Stomach (tissue), 9 donors: ENCODE data around the gene SH3BGR. TPM values are rescaled to one million over a fixed set of nuclear protein-coding genes. Genes with fewer than 3 reads are reported as not detected.

Experiments
- DNase-seq, 2 donors: peaks; one replicate each; pipeline versions ENCODE4 v3.0.0 to v3.0.0-alpha.2; 2013 to 2019
- H3K27ac ChIP-seq, 5 donors: fragments of 200-600 bp in 4 of 5; sonication (generic) in 4 of 5; one replicate each; pipeline ENCODE4 v1.5.1; 2013 to 2019; ENCODE audit warnings: mild to moderate bottlenecking in 1 of 5, moderate library complexity in 1 of 5
- H3K27me3 ChIP-seq, 3 donors: fragments of 200-600 bp; sonication (generic); one replicate each; pipeline ENCODE4 v1.5.1; 2017 to 2019; ENCODE audit warnings: mixed run types in 1 of 3
- H3K36me3 ChIP-seq, 4 donors: fragments of 200-600 bp; sonication (generic); 1 replicate in 3 of 4; 2 replicates in 1 of 4; pipeline ENCODE4 v1.5.1; 2016 to 2019
- H3K4me1 ChIP-seq, 4 donors: fragments of 200-600 bp; sonication (generic); one replicate each; pipeline ENCODE4 v1.5.1; 2016 to 2019
- H3K4me3 ChIP-seq, 4 donors: fragments of 200-600 bp; sonication (generic) in 3 of 4; one replicate each; pipeline ENCODE4 v1.5.1; 2016 to 2019; ENCODE audit warnings: mild to moderate bottlenecking in 1 of 4
- H3K9me3 ChIP-seq, 4 donors: fragments of 200-600 bp; sonication (generic); one replicate each; pipeline ENCODE4 v1.5.1; 2016 to 2019
- EP300 ChIP-seq: sonication (generic); formaldehyde crosslinking; IDR thresholded peaks from one replicate; pipeline ENCODE4 v1.6.1; 2017; ENCODE audit warnings: antibody characterized with exemption
- POLR2A ChIP-seq, 4 donors: fragments of 450-650 bp; IDR thresholded peaks; one replicate each; pipeline ENCODE4 v1.6.1; 2016; ENCODE audit warnings: antibody characterized with exemption in 4 of 4, control low read depth in 2 of 4, mild to moderate bottlenecking in 1 of 4, moderate library complexity in 1 of 4
- POLR2AphosphoS5 ChIP-seq, 3 donors: sonication (generic); formaldehyde crosslinking; IDR thresholded peaks; one replicate each; pipeline ENCODE4 v1.6.1; 2016; ENCODE audit warnings: antibody characterized with exemption in 3 of 3
- WGBS, 5 donors: extraction: QIAGEN DNeasy Blood & Tissue Kit in 3 of 5; methylation state at CpG; one replicate each; pipeline versions ENCODE4 v1.1.5 to v1.1.7; 2013 to 2018; 5-methylcytosine and 5-hydroxymethylcytosine counted together
- intact Hi-C: fragments of 100-400 bp; cut with DNase I; formaldehyde crosslinking; loops from one replicate; pipeline ENCODE4 v1.15.1; 2023; ENCODE audit warnings: low total_unique reads
- polyA plus RNA-seq, 3 donors: library from polyadenylated mRNA; stranded (reverse); fragments of 200-250 nt; gene quantifications; one replicate each; pipeline ENCODE4 v1.2.3, GENCODE V29; 2013
- total RNA-seq, 5 donors: library from RNA; depleted of rRNA; stranded (reverse); fragments of >200 nt; gene quantifications; one replicate each; pipeline versions ENCODE4 v1.1.0 to v1.2.3, GENCODE V29; 2014 to 2016
- TF ChIP-seq, protein P1 (sequence below), 7 experiments: fragments of 450-650 bp in 4 of 7; fragments of 200-600 bp in 3 of 7; sonication (generic) in 3 of 7; IDR thresholded peaks; one replicate each; pipeline ENCODE4 v1.5.1; 2016 to 2019; ENCODE audit warnings: antibody characterized with exemption in 7 of 7, control low read depth in 2 of 7, mild to moderate bottlenecking in 1 of 7
- donor health status: healthy with polysubstance abuse.
- donor health status: Bipolar disorder and iron deficiency.
- donor health status: healthy.

SH3BGR gene
- total and polyA plus RNA-seq, 8 donors, result 0.87 to 295 (median 7.9) TPM; not detected in 1

GRCh38 chr21:39499156-39499555 lies 47.4 kb downstream of the SH3BGR start:
- intact Hi-C loops, result no loop called here
- 80 to 94% (median 87%) methylated on average over 1 of the region's 1 CpG for WGBS, 5 donors
- TF ChIP-seq POLR2AphosphoS5 (IDR thresholded peaks at IDR 0.05), result no peak
- no peak for DNase-seq
- Histone ChIP-seq H3K27me3 (no peaks in the 10 kb centered on the region), H3K36me3 (no peaks in the 10 kb centered on the region), H3K27ac (no peak overlapping the region), H3K9me3 (no peaks in the 10 kb centered on the region), H3K4me1 (no peaks in the 10 kb centered on the region), H3K4me3 (no peak overlapping the region)

GRCh38 chr21:39502631-39503030 lies 50.9 kb downstream of the SH3BGR start:
- 77 to 91% (median 84%) methylated on average over 6 to 7 of the region's 7 CpGs for WGBS, 5 donors

GRCh38 chr21:39503123-39503762 lies 51.5 kb downstream of the SH3BGR start:
- H3K27ac ChIP-seq, result no peak overlapping the region
- no peaks in the 10 kb centered on the region for H3K27me3 ChIP-seq
- H3K36me3 ChIP-seq, result no peaks in the 10 kb centered on the region
- H3K4me1 ChIP-seq, result no peaks in the 10 kb centered on the region
- DNase-seq, result no peak
- H3K9me3 ChIP-seq, result no peaks in the 10 kb centered on the region
- intact Hi-C loops, result no loop called here
- no peak overlapping the region for H3K4me3 ChIP-seq
- WGBS, 5 donors, result 8 to 50% (median 30%) methylated on average over 1 of the region's 1 CpG
- TF ChIP-seq POLR2AphosphoS5 (IDR thresholded peaks at IDR 0.05) (no peak), POLR2A (IDR thresholded peaks at IDR 0.05) (no peak), EP300 (no peak)
- TF ChIP-seq, protein P1, sequence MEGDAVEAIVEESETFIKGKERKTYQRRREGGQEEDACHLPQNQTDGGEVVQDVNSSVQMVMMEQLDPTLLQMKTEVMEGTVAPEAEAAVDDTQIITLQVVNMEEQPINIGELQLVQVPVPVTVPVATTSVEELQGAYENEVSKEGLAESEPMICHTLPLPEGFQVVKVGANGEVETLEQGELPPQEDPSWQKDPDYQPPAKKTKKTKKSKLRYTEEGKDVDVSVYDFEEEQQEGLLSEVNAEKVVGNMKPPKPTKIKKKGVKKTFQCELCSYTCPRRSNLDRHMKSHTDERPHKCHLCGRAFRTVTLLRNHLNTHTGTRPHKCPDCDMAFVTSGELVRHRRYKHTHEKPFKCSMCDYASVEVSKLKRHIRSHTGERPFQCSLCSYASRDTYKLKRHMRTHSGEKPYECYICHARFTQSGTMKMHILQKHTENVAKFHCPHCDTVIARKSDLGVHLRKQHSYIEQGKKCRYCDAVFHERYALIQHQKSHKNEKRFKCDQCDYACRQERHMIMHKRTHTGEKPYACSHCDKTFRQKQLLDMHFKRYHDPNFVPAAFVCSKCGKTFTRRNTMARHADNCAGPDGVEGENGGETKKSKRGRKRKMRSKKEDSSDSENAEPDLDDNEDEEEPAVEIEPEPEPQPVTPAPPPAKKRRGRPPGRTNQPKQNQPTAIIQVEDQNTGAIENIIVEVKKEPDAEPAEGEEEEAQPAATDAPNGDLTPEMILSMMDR (IDR thresholded peaks at IDR 0.05), result no peak

More at GRCh38 chr21:39502631-39503030, 50.9 kb downstream of the SH3BGR start:
- Histone ChIP-seq H3K27ac (no peak overlapping the region), H3K36me3 (no peaks in the 10 kb centered on the region), H3K9me3 (no peaks in the 10 kb centered on the region), H3K4me3 (no peak overlapping the region), H3K27me3 (no peaks in the 10 kb centered on the region), H3K4me1 (no peaks in the 10 kb centered on the region)
- TF ChIP-seq EP300 (no peak), POLR2AphosphoS5 (IDR thresholded peaks at IDR 0.05) (no peak), POLR2A (IDR thresholded peaks at IDR 0.05) (no peak)
- TF ChIP-seq, protein P1 (IDR thresholded peaks at IDR 0.05), result no peak
- DNase-seq, result peak in 1 of 2 donors; percentile 36
- intact Hi-C loops, result no loop called here

- 35 to 58% (median 46%) methylated on average over 6 of the region's 6 CpGs for WGBS, 5 donors
- intact Hi-C loops, result no loop called here
- no peaks in the 10 kb centered on the region for H3K4me1 ChIP-seq
- no peak overlapping the region for H3K27ac ChIP-seq
- H3K36me3 ChIP-seq, result no peaks in the 10 kb centered on the region
- TF ChIP-seq EP300, result no peak
- no peak for TF ChIP-seq POLR2A (IDR thresholded peaks at IDR 0.05)
- TF ChIP-seq, protein P1 (IDR thresholded peaks at IDR 0.05), result no peak
- no peak for TF ChIP-seq POLR2AphosphoS5 (IDR thresholded peaks at IDR 0.05)
- no peaks in the 10 kb centered on the region for H3K9me3 ChIP-seq
- no peak overlapping the region for H3K4me3 ChIP-seq
- H3K27me3 ChIP-seq, result no peaks in the 10 kb centered on the region
- no peak for DNase-seq
Observed at GRCh38 chr21:39504230-39504629, 52.5 kb downstream of the SH3BGR start.

DNA sequence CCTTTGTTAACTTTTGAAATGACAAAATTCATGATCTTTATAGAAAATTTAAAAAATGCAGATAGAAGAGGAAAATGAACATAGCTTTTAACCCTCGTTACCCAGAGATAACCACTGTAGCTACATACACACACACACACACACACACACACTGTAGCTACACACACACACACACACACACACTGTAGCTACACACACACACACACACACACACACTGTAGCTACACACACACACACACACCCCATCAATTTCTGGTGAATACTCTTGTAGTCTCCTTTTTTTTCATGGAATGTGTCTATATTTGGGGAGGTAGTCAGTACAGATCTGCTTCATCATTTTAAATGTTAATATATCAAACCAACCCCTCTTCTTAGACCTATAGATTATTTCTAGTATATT lies 58.5 kb downstream of the SH3BGR start:
- WGBS, 5 donors, result 68 to 93% (median 83%) methylated on average over 1 of the region's 1 CpG
- intact Hi-C loops, result no loop called here
- DNase-seq, result no peak
- Histone ChIP-seq H3K27me3 (no peaks in the 10 kb centered on the region), H3K27ac (no peak overlapping the region), H3K9me3 (no peaks in the 10 kb centered on the region), H3K4me3 (no peak overlapping the region), H3K36me3 (no peaks in the 10 kb centered on the region), H3K4me1 (no peaks in the 10 kb centered on the region)
- TF ChIP-seq, protein P1 (IDR thresholded peaks at IDR 0.05), result no peak
- TF ChIP-seq POLR2A (IDR thresholded peaks at IDR 0.05), result no peak
- TF ChIP-seq EP300, result no peak
- no peak for TF ChIP-seq POLR2AphosphoS5 (IDR thresholded peaks at IDR 0.05)
